Measurements from ENCODE around the gene MYO15B.

Gene MYO15B

DNA sequence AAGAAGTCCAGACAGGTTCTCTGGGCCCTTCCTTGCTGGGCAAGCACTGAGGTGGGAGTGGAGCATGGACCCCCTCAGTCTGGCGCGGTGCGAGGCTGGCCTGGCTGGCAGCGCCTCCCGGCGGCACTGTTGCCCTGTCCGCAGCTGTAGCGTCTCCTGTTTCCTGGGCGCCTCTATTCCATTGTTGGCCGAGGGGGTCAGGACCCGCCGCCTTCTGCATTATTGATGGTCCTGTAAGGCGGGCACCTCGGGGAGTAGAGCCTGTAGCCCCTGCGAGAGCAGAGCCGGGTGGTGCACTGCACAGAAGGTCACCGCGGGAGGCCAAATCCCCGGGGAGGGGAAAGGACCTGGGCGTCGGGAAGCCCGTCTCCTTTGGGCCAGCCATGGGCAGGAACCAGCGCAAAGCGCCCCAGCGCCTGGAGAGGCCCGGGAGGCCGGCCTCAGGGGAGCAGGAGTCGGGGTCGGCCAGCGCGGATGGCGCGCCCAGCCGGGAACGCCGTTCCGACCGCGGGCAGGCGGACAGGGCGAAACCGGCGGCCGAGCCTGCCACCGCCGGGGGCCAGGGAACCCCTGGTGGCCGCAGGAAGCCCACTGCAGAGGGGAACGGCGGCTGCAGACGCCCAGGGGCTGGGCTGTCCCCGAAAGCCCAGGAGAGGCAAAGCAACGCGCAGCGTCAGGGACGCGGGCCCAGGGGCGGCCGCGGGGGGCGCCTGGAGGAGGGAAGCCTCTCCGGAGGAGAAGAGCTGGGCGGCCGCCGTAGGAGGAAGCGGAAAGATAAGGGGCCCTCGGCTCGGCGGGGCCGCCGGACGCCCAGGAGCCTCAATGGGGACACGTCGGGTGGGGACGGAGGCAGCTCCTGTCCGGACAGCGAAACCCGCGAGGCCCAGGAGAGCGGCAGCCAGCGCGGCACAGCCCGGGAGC lies at the start of gene MYO15B:
MYO15B (plus strand) TSS at position 126 of the 921 bp plus-strand sequence; CDS start at position 384, 258 bp downstream.
- Histone ChIP-seq H3K36me3 (replicated peaks) (no peaks in the 10 kb centered on the region), H3K27ac (no peak within 1 kb of the TSS), H3K27me3 (replicated peaks) (peaks cover 15% of the 10 kb centered on the region), H3K4me3 (ENCODE audit: low read depth, low read length) (peak within 1 kb of the TSS; percentile 35)
- in situ Hi-C loops (cut with HindIII; ENCODE audit: low pct_ligation_motif_present, low sequenced_read_pairs): no loop called here
- TF ChIP-seq, protein P1, sequence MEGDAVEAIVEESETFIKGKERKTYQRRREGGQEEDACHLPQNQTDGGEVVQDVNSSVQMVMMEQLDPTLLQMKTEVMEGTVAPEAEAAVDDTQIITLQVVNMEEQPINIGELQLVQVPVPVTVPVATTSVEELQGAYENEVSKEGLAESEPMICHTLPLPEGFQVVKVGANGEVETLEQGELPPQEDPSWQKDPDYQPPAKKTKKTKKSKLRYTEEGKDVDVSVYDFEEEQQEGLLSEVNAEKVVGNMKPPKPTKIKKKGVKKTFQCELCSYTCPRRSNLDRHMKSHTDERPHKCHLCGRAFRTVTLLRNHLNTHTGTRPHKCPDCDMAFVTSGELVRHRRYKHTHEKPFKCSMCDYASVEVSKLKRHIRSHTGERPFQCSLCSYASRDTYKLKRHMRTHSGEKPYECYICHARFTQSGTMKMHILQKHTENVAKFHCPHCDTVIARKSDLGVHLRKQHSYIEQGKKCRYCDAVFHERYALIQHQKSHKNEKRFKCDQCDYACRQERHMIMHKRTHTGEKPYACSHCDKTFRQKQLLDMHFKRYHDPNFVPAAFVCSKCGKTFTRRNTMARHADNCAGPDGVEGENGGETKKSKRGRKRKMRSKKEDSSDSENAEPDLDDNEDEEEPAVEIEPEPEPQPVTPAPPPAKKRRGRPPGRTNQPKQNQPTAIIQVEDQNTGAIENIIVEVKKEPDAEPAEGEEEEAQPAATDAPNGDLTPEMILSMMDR (IDR thresholded peaks at IDR 0.05; ENCODE audit: low read depth, low read length, missing control alignments): peak; percentile 46
- no peak for DNase-seq

DNA sequence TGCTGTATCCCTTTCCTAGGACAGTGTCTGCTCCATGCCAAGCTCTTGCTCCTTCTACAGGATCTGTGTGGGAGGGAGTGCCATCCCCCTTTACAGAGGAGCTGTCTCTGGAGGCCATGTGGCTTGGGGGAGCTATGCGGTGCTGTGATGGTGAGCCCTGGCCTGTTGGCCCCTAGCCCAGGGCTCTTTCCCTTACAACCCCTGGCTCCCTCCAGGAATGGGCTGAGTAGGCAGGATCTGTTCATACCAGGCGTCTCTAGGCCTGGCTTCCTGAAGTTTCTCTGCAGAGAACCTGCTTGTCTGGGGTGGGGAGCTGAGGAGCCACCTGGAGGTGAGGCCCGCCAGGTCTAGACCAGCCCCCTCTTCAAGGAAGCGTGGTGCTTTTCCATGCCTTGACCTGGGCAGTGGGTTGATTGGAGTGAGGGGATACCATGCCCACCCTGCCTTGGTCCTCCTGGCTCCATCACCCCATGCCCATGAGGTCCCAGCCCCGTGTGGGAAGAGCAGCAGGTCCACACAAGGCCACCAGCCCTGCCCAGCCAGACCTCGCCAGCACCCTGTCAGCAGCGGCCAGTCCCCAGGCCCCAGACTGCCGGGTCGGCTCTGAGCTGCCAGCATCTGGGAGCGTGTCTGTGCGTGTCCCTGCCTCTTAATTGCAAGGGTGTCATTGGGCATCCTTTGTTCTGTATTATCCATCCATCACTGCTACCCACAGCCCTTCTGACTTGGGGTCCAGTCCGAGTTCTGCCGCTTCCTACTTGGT lies 47.5 kb upstream of the MYO15B start:
- TF ChIP-seq, protein P1 (IDR thresholded peaks at IDR 0.05; ENCODE audit: low read depth, low read length, missing control alignments): no peak
- H3K4me3 ChIP-seq (ENCODE audit: low read depth, low read length): no peak overlapping the region
- no peaks in the 10 kb centered on the region for H3K36me3 ChIP-seq (replicated peaks)
- no peak overlapping the region for H3K27ac ChIP-seq
- in situ Hi-C loops (cut with HindIII; ENCODE audit: low pct_ligation_motif_present, low sequenced_read_pairs): no loop called here
- no peaks in the 10 kb centered on the region for H3K27me3 ChIP-seq (replicated peaks)
- no peak for DNase-seq

DNA sequence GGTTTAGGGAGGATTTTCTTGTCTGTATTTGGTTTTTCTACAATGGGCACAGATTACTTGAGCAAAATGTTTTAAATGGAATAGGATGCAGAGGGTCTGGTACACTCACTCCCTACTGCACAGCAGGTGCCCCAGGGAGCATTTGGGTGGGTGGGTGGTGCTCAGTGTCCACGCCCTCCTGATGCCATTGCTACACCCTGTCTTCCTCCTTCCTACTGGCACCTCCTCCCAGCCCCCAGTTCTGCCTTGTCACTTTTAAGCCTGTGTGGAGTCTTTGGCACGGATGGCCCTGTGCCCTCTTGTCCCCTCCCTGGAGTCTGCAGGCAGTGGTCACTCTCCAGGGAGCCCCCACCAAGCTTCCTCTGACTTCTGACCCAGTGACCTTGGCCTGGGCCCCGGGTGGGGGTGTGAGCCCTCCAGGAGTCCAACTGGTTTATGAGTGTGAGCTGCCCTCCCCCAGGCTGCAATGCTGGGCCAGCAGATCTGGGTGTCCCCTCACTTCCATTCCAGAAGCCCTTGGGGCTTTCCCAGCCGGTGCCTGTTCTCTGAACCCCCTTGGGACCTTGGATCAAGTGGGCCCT lies 46.6 kb upstream of the MYO15B start:
- H3K27me3 ChIP-seq (replicated peaks): no peaks in the 10 kb centered on the region
- H3K27ac ChIP-seq: no peak overlapping the region
- no peak for DNase-seq
- no peaks in the 10 kb centered on the region for H3K36me3 ChIP-seq (replicated peaks)
- in situ Hi-C loops (cut with HindIII; ENCODE audit: low pct_ligation_motif_present, low sequenced_read_pairs): no loop called here
- TF ChIP-seq, protein P1 (IDR thresholded peaks at IDR 0.05; ENCODE audit: low read depth, low read length, missing control alignments): no peak
- no peak overlapping the region for H3K4me3 ChIP-seq (ENCODE audit: low read depth, low read length)

DNA sequence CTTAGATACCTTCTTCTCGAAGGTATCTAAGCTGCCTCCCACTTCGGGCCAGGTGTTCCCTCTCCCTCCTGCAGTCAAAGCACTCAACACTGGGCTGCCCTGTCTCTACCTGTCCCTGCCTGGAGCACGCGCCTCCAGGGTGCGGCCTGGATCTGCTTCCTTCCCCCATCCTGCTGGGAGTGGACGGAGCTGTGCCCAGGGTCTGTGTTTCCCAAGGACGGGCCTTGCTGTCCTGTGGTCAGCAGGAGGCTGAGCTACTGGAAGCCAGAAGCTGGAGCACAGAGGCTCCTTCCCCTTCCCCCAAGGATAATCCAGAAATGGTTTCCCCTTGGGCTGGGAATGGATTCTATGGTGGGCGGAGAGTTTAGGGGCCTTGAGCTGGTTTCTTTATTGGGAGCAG lies 45.4 kb upstream of the MYO15B start:
- Histone ChIP-seq H3K4me3 (ENCODE audit: low read depth, low read length) (no peak overlapping the region), H3K27me3 (replicated peaks) (no peaks in the 10 kb centered on the region), H3K36me3 (replicated peaks) (no peaks in the 10 kb centered on the region), H3K27ac (no peak overlapping the region)
- TF ChIP-seq, protein P1 (IDR thresholded peaks at IDR 0.05; ENCODE audit: low read depth, low read length, missing control alignments): no peak
- in situ Hi-C loops (cut with HindIII; ENCODE audit: low pct_ligation_motif_present, low sequenced_read_pairs): no loop called here
- DNase-seq: no peak

DNA sequence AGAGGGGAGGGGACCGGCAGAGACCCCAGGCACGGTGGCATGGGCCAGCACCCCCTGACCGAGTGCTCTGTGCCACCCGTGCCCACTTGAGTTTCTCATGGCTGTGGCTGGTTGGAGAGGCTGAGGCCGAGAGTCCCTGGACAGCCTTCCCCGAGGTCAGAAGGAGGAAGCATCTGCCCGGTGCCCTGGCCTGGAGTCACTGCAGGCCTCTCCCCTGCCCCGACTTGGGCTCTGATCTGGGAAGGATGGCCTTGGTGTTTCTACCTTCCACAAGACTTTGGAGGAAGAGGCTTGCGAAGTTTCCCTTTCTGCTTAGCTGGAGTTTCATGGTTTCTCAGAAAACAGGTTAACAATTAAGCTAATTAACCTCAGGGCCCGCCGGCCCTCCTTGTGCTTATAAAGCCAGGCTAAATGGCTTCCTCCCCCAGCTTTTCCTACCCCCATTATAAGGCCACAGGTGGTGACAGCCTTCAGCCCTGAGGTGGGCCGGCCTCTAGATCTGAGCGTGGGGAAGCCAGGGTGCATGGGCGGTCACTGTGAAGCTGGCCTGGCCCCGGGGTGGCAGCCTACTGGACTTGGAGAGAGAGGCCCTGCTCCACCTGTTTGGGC lies 44.8 kb upstream of the MYO15B start:
- no peak overlapping the region for H3K27ac ChIP-seq
- no peaks in the 10 kb centered on the region for H3K36me3 ChIP-seq (replicated peaks)
- no peaks in the 10 kb centered on the region for H3K27me3 ChIP-seq (replicated peaks)
- no peak overlapping the region for H3K4me3 ChIP-seq (ENCODE audit: low read depth, low read length)
- in situ Hi-C loops (cut with HindIII; ENCODE audit: low pct_ligation_motif_present, low sequenced_read_pairs): no loop called here
- TF ChIP-seq, protein P1 (IDR thresholded peaks at IDR 0.05; ENCODE audit: low read depth, low read length, missing control alignments): no peak
- no peak for DNase-seq
